Endothelial cell of umbilical vein (primary cell): ENCODE results near the gene ELK1. TPM values are rescaled to one million over a fixed set of nuclear protein-coding genes. Genes with fewer than 3 reads are reported as not detected.

ENCODE experiments used
- BruUV-seq: library from RNA; stranded (reverse); fragments of 400-500 nt; replicated peaks from 2 replicates; lab custom pipeline; 2021; lab: Mats Ljungman, UMichigan
- CTCF ChIA-PET: fragments of 300-600, 350-600 bp; sonication (Branson Sonifier 250); formaldehyde crosslinking; loops from one replicate; lab custom pipeline; 2021; ENCODE audit warnings: antibody characterized with exemption, inconsistent platforms; lab: Charles Lee
- POLR2A ChIA-PET: fragments of 300-600, 350-600 bp; sonication (Branson Sonifier 250); formaldehyde crosslinking; loops from one replicate; lab custom pipeline; 2021; ENCODE audit warnings: antibody characterized with exemption, inconsistent platforms; lab: Charles Lee
- DNase-seq: peaks from one replicate; pipeline ENCODE4 v3.0.0-alpha.2; 2011; ENCODE audit warnings: low read depth, low spot score
- FAIRE-seq: peaks from 2 replicates; lab custom pipeline; 2011; peaks lifted over from hg19 to GRCh38; lab: Jason Lieb, UNC
- H2AFZ ChIP-seq: 2 replicates; pipeline ENCODE4 v1.6.0; 2012; ENCODE audit warnings: low read depth, low read length, control low read depth, inconsistent platforms
- H3K27ac ChIP-seq: 2 replicates; pipeline ENCODE4 v1.5.1; 2011; ENCODE audit warnings: low read depth, mild to moderate bottlenecking, control low read depth, low read length, moderate library complexity; ENCODE audit not compliant: insufficient read depth
- H3K27me3 ChIP-seq, 2 experiments: 2 replicates each; pipeline versions ENCODE4 v1.6.0 to v1.6.1; 2011; ENCODE audit warnings: low read length in 2 of 2, mixed read lengths in 1 of 2; ENCODE audit not compliant: control insufficient read depth in 2 of 2, insufficient read depth in 2 of 2
- H3K36me3 ChIP-seq, 2 experiments: 2 replicates in 1 of 2; 3 replicates in 1 of 2; pipeline ENCODE4 v1.5.1; 2011; ENCODE audit warnings: low read length in 2 of 2, mild to moderate bottlenecking in 1 of 2, moderate library complexity in 1 of 2; ENCODE audit not compliant: control insufficient read depth in 2 of 2, insufficient read depth in 2 of 2; ENCODE audit errors: extremely low read depth in 1 of 2
- H3K4me1 ChIP-seq: 3 replicates; pipeline ENCODE4 v1.5.1; 2011; ENCODE audit warnings: mild to moderate bottlenecking, low read length; ENCODE audit not compliant: control insufficient read depth, insufficient read depth; ENCODE audit errors: extremely low read depth
- H3K4me2 ChIP-seq: 2 replicates; pipeline ENCODE4 v1.6.1; 2011; ENCODE audit warnings: low read length, control low read depth, mixed read lengths; ENCODE audit not compliant: insufficient read depth
- H3K4me3 ChIP-seq, 3 experiments: fragments of 200-600 bp in 1 of 3; sonication (generic), shearing (Covaris generic) in 1 of 3; replicated peaks in 1 of 3; 2 replicates each; pipeline ENCODE4 v1.5.1; 2011 to 2016; ENCODE audit warnings: control low read depth in 3 of 3, low read length in 3 of 3, mild to moderate bottlenecking in 2 of 3, inconsistent platforms in 1 of 3, low read depth in 1 of 3, moderate library complexity in 1 of 3; ENCODE audit not compliant: insufficient read depth in 1 of 3
- H3K79me2 ChIP-seq: 2 replicates; pipeline ENCODE4 v1.6.0; 2012; ENCODE audit warnings: low read length, inconsistent platforms; ENCODE audit not compliant: control insufficient read depth, insufficient read depth
- H3K9ac ChIP-seq: replicated peaks from 2 replicates; pipeline ENCODE3; 2011; ENCODE audit warnings: low read length, control low read depth; ENCODE audit not compliant: insufficient read depth; ENCODE audit errors: extremely low read depth
- H3K9me1 ChIP-seq: replicated peaks from 3 replicates; pipeline ENCODE4 v1.6.0; 2011; ENCODE audit warnings: mild to moderate bottlenecking, low read length; ENCODE audit not compliant: control insufficient read depth, insufficient read depth; ENCODE audit errors: extremely low read depth
- H3K9me3 ChIP-seq: replicated peaks from 2 replicates; pipeline ENCODE4 v1.5.1; 2012; ENCODE audit warnings: low read length, inconsistent platforms; ENCODE audit not compliant: control insufficient read depth, insufficient read depth
- H4K20me1 ChIP-seq: replicated peaks from 2 replicates; pipeline ENCODE3; 2011; ENCODE audit warnings: mild to moderate bottlenecking, low read length; ENCODE audit not compliant: control insufficient read depth, insufficient read depth; ENCODE audit errors: extremely low read depth
- EZH2 ChIP-seq: IDR thresholded peaks from 2 replicates; pipeline ENCODE4 v1.6.1; 2012; ENCODE audit warnings: borderline replicate concordance, low read depth, mild to moderate bottlenecking, moderate library complexity, low read length, inconsistent platforms; ENCODE audit not compliant: severe bottlenecking
- FOS ChIP-seq: IDR thresholded peaks from 2 replicates; pipeline ENCODE4 v1.6.1; 2011; ENCODE audit warnings: mild to moderate bottlenecking, low read length, moderate library complexity, borderline replicate concordance; ENCODE audit not compliant: insufficient read depth
- GATA2 ChIP-seq: IDR thresholded peaks from 2 replicates; pipeline ENCODE4 v1.7.0; 2011; ENCODE audit warnings: low read depth, mild to moderate bottlenecking, moderate library complexity, mixed read lengths, low read length; ENCODE audit not compliant: insufficient read length, insufficient read depth
- JUN ChIP-seq: IDR thresholded peaks from 2 replicates; pipeline ENCODE4 v1.6.1; 2011; ENCODE audit warnings: borderline replicate concordance, low read depth; ENCODE audit not compliant: insufficient read length, insufficient read depth
- MYC ChIP-seq: IDR thresholded peaks from one replicate; pipeline ENCODE4 v1.6.1; 2011; ENCODE audit warnings: mild to moderate bottlenecking, low read depth, low read length
- POLR2A ChIP-seq: IDR thresholded peaks from 2 replicates; pipeline ENCODE4 v1.6.1; 2012; ENCODE audit warnings: low read depth, mild to moderate bottlenecking, control low read depth, low read length
- POLR2AphosphoS5 ChIP-seq: IDR thresholded peaks from 2 replicates; pipeline ENCODE4 v1.6.1; 2012; ENCODE audit warnings: low read depth, mild to moderate bottlenecking, control low read depth, low read length, moderate library complexity; ENCODE audit not compliant: insufficient read depth
- dilution Hi-C: fragments of 300-500 bp; cut with MboI; formaldehyde crosslinking; loops from one replicate; pipeline ENCODE4 v1.15.0; 2019; ENCODE audit warnings: low sequenced_read_pairs; ENCODE audit not compliant: extremely low pct_ligation_motif_present
- intact Hi-C: fragments of 100-400 bp; cut with micrococcal nuclease; formaldehyde crosslinking; loops from one replicate; pipeline ENCODE4 v1.10.0; 2022
- polyA plus RNA-seq, 4 experiments: library from polyadenylated mRNA; depleted of rRNA in 3 of 4; stranded (reverse) in 3 of 4; unstranded in 1 of 4; fragments of >200 nt; gene quantifications; 2 replicates each; pipeline versions ENCODE4 v1.2.1 to v1.2.3, GENCODE V29; 2011 to 2012; ENCODE audit warnings: missing spikeins in 1 of 4
- total RNA-seq: library from RNA; stranded (reverse); gene quantifications from 2 replicates; pipeline ENCODE4 v1.2.3, GENCODE V29; 2021
- TF ChIP-seq, protein P1 (sequence below), 2 donors: IDR thresholded peaks; 1 replicate in 1 of 2; 2 replicates in 1 of 2; pipeline ENCODE4 v1.5.1; 2011; ENCODE audit warnings: low read length in 2 of 2, mild to moderate bottlenecking in 2 of 2, moderate library complexity in 2 of 2, control low read depth in 1 of 2, inconsistent platforms in 1 of 2, low read depth in 1 of 2; ENCODE audit not compliant: insufficient read depth in 1 of 2; ENCODE audit errors: extremely low read depth in 1 of 2
- TF ChIP-seq, protein P2 (sequence below): IDR thresholded peaks from 2 replicates; pipeline ENCODE4 v1.6.1; 2011; ENCODE audit not compliant: insufficient read depth, insufficient read length

The ELK1 gene
- total and polyA plus RNA-seq, 2 donors (not counting 3 experiments of a cell fraction or from before 2014, with no cell fraction given) = 18.3 to 28.7 TPM

DNA sequence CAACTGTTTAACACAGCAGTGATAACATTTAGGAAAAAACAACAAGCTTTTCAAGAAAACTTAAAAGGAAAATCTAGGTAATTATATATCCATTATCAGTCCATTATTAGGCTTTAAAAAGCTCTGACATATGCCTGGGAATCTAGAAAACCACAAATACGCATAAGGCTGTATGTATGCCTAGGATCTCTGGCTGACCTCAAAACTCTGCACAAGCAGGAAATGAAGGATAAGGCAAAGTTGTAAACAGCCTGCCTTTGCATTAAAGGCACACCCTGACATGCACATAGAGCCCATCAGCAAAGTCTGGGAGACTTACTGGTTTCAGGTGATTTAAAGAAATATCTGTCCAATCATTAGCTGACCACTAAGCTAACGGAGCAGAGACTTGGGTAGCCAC is 54.1 kb downstream of the ELK1 start:
- intact Hi-C loops = no loop called here
- no TSS peak for BruUV-seq
- Histone ChIP-seq H3K79me2 (no peaks in the 10 kb centered on the region), H3K9ac (no peak overlapping the region), H3K4me3 (no peak overlapping the region), H3K27ac (no peak overlapping the region), H3K9me3 (no peaks in the 10 kb centered on the region), H3K9me1 (no peaks in the 10 kb centered on the region), H3K36me3 (no peaks in the 10 kb centered on the region), H4K20me1 (no peaks in the 10 kb centered on the region), H3K27me3 (peaks cover 0 to 2% of the 10 kb centered on the region in 2 experiments), H3K4me2 (no peak overlapping the region), H3K4me1 (no peaks in the 10 kb centered on the region), H2AFZ (no peak overlapping the region)
- POLR2A ChIA-PET = no interaction called here
- DNase-seq = no peak
- no peak for FAIRE-seq
- dilution Hi-C loops = no loop called here
- CTCF ChIA-PET = no interaction called here
- TF ChIP-seq POLR2AphosphoS5 = no peak
- TF ChIP-seq POLR2A = no peak
- TF ChIP-seq MYC = no peak
- TF ChIP-seq, protein P1, sequence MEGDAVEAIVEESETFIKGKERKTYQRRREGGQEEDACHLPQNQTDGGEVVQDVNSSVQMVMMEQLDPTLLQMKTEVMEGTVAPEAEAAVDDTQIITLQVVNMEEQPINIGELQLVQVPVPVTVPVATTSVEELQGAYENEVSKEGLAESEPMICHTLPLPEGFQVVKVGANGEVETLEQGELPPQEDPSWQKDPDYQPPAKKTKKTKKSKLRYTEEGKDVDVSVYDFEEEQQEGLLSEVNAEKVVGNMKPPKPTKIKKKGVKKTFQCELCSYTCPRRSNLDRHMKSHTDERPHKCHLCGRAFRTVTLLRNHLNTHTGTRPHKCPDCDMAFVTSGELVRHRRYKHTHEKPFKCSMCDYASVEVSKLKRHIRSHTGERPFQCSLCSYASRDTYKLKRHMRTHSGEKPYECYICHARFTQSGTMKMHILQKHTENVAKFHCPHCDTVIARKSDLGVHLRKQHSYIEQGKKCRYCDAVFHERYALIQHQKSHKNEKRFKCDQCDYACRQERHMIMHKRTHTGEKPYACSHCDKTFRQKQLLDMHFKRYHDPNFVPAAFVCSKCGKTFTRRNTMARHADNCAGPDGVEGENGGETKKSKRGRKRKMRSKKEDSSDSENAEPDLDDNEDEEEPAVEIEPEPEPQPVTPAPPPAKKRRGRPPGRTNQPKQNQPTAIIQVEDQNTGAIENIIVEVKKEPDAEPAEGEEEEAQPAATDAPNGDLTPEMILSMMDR (IDR thresholded peaks at IDR 0.05; ENCODE audit: extremely low read depth in 1 of 2, insufficient read depth in 1 of 2, low read depth in 1 of 2, low read length in 2 of 2) = no peak
- TF ChIP-seq, protein P2, sequence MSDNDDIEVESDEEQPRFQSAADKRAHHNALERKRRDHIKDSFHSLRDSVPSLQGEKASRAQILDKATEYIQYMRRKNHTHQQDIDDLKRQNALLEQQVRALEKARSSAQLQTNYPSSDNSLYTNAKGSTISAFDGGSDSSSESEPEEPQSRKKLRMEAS = no peak

- peaks cover 0 to 2% of the 10 kb centered on the region in 2 experiments for H3K27me3 ChIP-seq
- no peaks in the 10 kb centered on the region for H3K4me1 ChIP-seq
- no peak overlapping the region for H3K27ac ChIP-seq
- H3K79me2 ChIP-seq = no peaks in the 10 kb centered on the region
- no peak overlapping the region for H2AFZ ChIP-seq
- H3K4me2 ChIP-seq = no peak overlapping the region
- ChIA-PET CTCF (no interaction called here), POLR2A (no interaction called here)
- peak; percentile 60 for DNase-seq
- intact Hi-C loops (no loop called here), dilution Hi-C loops (no loop called here)
- no peaks in the 10 kb centered on the region for H3K9me1 ChIP-seq
- no peak overlapping the region for H3K4me3 ChIP-seq
- TF ChIP-seq POLR2AphosphoS5 = no peak
- TF ChIP-seq EZH2 = no peak
- TF ChIP-seq JUN = no peak
- TF ChIP-seq GATA2 = no peak
- no peak for TF ChIP-seq MYC
- TF ChIP-seq POLR2A = no peak
- TF ChIP-seq FOS = no peak
- TF ChIP-seq, protein P2 = no peak
- TF ChIP-seq, protein P1 (IDR thresholded peaks at IDR 0.05; ENCODE audit: extremely low read depth in 1 of 2, insufficient read depth in 1 of 2, low read depth in 1 of 2, low read length in 2 of 2) = no peak
- no peaks in the 10 kb centered on the region for H3K9me3 ChIP-seq
- FAIRE-seq = peak; percentile 64
- no peak overlapping the region for H3K9ac ChIP-seq
- no peaks in the 10 kb centered on the region for H4K20me1 ChIP-seq
- BruUV-seq = no TSS peak
- no peaks in the 10 kb centered on the region for H3K36me3 ChIP-seq
These were observed 54.6 kb downstream of the ELK1 start for GRCh38 chrX:47595716-47596251.
